Heart left ventricle (tissue), 13 donors: ENCODE data around the gene KCNMA1.

ENCODE experiments used
- CTCF ChIP-seq, 12 donors: fragments of 200-600 bp; sonication (generic) in 4 of 12; IDR thresholded peaks; one replicate each; pipeline versions ENCODE4 v1.5.0 to v1.8.0; 2018 to 2022; ENCODE audit warnings: antibody characterized with exemption in 12 of 12, mild to moderate bottlenecking in 5 of 12
- POLR2A ChIP-seq, 2 donors: fragments of 450-650 bp; IDR thresholded peaks; one replicate each; pipeline ENCODE4 v1.6.1; 2017; ENCODE audit warnings: antibody characterized with exemption in 2 of 2, mild to moderate bottlenecking in 2 of 2, moderate library complexity in 2 of 2
- donor health status: ischemic (EF 13 %, LVEDD 7.1; RV severe dilation, severe dysfunction).
- donor health status: DM: no; HTN: yes; CAD: no.
- donor health status: DM: no; HTN: no; CAD: no.
- donor health status: ischemic (EF 25% LVEDD 6.9; RV normal size, moderate dysfunction).
- donor health status: ischemic (EF 25% LVEDD 5.7; RV mildly dilated, moderate dysfunction).
- donor health status: ischemic (EF 35%, LVEDD 5.7; RV mildly dilated, moderate dysfunction).
- donor health status: nonischemic (EF 11% LVEDD 7.7; RV severe dilation, severe dysfunction).
- donor health status: DM: yes; HTN: yes; CAD: no.
- donor health status: PGD.
- donor health status: ischemic (EF 29% LVEDD 5.4; RV normal size, mild dysfunction).
- donor health status: nonischemic (EF 23%, LVEDD 6.1; RV moderate dilation, normal function).

GRCh38 chr10:77284797-77285196 lies 352.8 kb downstream of the KCNMA1 start:
- no peak for TF ChIP-seq CTCF (IDR thresholded peaks at IDR 0.05)
- no peak for TF ChIP-seq POLR2A (IDR thresholded peaks at IDR 0.05)
